ENCODE data around the gene CHSY3.

Gene CHSY3

GRCh38 chr5:130102960-130103359, 198.7 kb downstream of the CHSY3 start:
- DNase-seq = no peak

- DNase-seq = no peak
Measured at GRCh38 chr5:130104895-130105688, 200.8 kb downstream of the CHSY3 start.

- DNase-seq = no peak
Measured at GRCh38 chr5:130106480-130106879, 202.2 kb downstream of the CHSY3 start.

GRCh38 chr5:130109152-130109551, 204.9 kb downstream of the CHSY3 start:
- DNase-seq = no peak

- DNase-seq = no peak
Measured at GRCh38 chr5:130110328-130110727, 206.1 kb downstream of the CHSY3 start.

- no peak for DNase-seq
Measured at GRCh38 chr5:130111746-130112145, 207.5 kb downstream of the CHSY3 start.

GRCh38 chr5:130112246-130112645, 208.0 kb downstream of the CHSY3 start:
- DNase-seq = no peak

GRCh38 chr5:130115686-130116085, 211.4 kb downstream of the CHSY3 start:
- DNase-seq = no peak

- no peak for DNase-seq
Measured at GRCh38 chr5:130116462-130116861, 212.2 kb downstream of the CHSY3 start.

GRCh38 chr5:130116972-130117371, 212.7 kb downstream of the CHSY3 start:
- DNase-seq = no peak

- DNase-seq = no peak
Measured at GRCh38 chr5:130126746-130127145, 222.5 kb downstream of the CHSY3 start.

GRCh38 chr5:130135506-130135905, 231.2 kb downstream of the CHSY3 start:
- no peak for DNase-seq

GRCh38 chr5:130136300-130136699, 232.0 kb downstream of the CHSY3 start:
- no peak for DNase-seq

GRCh38 chr5:130137681-130138080, 233.4 kb downstream of the CHSY3 start:
- DNase-seq = no peak

- no peak for DNase-seq
Measured at GRCh38 chr5:130138406-130139045, 234.3 kb downstream of the CHSY3 start.

GRCh38 chr5:130141659-130142320, 237.5 kb downstream of the CHSY3 start:
- peak; percentile 4 for DNase-seq

- no peak for DNase-seq
Measured at GRCh38 chr5:130151239-130151638, 247.0 kb downstream of the CHSY3 start.

GRCh38 chr5:130155345-130156011, 251.2 kb downstream of the CHSY3 start:
- no peak for DNase-seq

- no peak for DNase-seq
Measured at GRCh38 chr5:130158036-130158435, 253.8 kb downstream of the CHSY3 start.

- no peak for DNase-seq
Measured at GRCh38 chr5:130159968-130160367, 255.7 kb downstream of the CHSY3 start.

GRCh38 chr5:130164966-130165365, 260.7 kb downstream of the CHSY3 start:
- no peak for DNase-seq

GRCh38 chr5:130166839-130167490, 262.7 kb downstream of the CHSY3 start:
- no peak for DNase-seq

GRCh38 chr5:130168211-130168610, 263.9 kb downstream of the CHSY3 start:
- DNase-seq = no peak

Data from stimulated activated CD4-positive, alpha-beta T cell treated with anti-CD3 and anti-CD28 coated beads, Interleukin-4, amount 100 ng/mL, for 1 hour (primary cell).